Neural cell (in vitro differentiated cells): Measurements from ENCODE around the gene PDE1C. TPM values are rescaled to one million over a fixed set of nuclear protein-coding genes. Genes with fewer than 3 reads are reported as not detected.

Experiments used
- H2AFZ ChIP-seq: fragments of 200-600, 300-800 bp; sonication (generic), shearing (Covaris generic); 2 replicates; pipeline ENCODE4 v1.6.0; 2014; ENCODE audit warnings: low read depth, mild to moderate bottlenecking, antibody characterized with exemption, low read length, moderate library complexity
- H3F3A ChIP-seq: fragments of 200-600 bp; shearing (Covaris generic); 2 replicates; pipeline ENCODE4 v1.6.1; 2016; ENCODE audit warnings: mild to moderate bottlenecking, moderate library complexity, mixed read lengths, antibody characterized with exemption, low read length; ENCODE audit not compliant: insufficient read depth, poor library complexity, severe bottlenecking
- H3K27ac ChIP-seq: fragments of 200-600, 300-800 bp; sonication (generic), shearing (Covaris generic); 2 replicates; pipeline ENCODE4 v1.5.1; 2014; ENCODE audit warnings: mild to moderate bottlenecking, low read length, moderate library complexity
- H3K27me3 ChIP-seq: fragments of 300-800, 200-600 bp; sonication (generic), shearing (Covaris generic); 2 replicates; pipeline ENCODE4 v1.6.0; 2014; ENCODE audit warnings: mild to moderate bottlenecking, low read depth, low read length, moderate library complexity; ENCODE audit not compliant: insufficient read depth
- H3K36me3 ChIP-seq: fragments of 300-800, 200-600 bp; sonication (generic), shearing (Covaris generic); 2 replicates; pipeline ENCODE4 v1.5.1; 2014; ENCODE audit warnings: mild to moderate bottlenecking, antibody characterized with exemption, low read length, moderate library complexity; ENCODE audit not compliant: insufficient read depth
- H3K4me2 ChIP-seq: fragments of 300-800, 200-600 bp; sonication (generic), shearing (Covaris generic); 2 replicates; pipeline ENCODE4 v1.6.0; 2014; ENCODE audit warnings: mild to moderate bottlenecking, low read length
- H3K4me3 ChIP-seq: fragments of 300-800, 200-600 bp; sonication (generic), shearing (Covaris generic); 2 replicates; pipeline ENCODE4 v1.5.1; 2014; ENCODE audit warnings: mild to moderate bottlenecking, low read length, moderate library complexity
- H3K79me2 ChIP-seq: fragments of 200-600 bp; shearing (Covaris generic); replicated peaks from 2 replicates; pipeline ENCODE4 v1.6.0; 2014; ENCODE audit warnings: mild to moderate bottlenecking, low read length, moderate library complexity; ENCODE audit not compliant: insufficient read depth
- H3K9ac ChIP-seq: fragments of 300-800, 200-600 bp; sonication (generic), shearing (Covaris generic); 2 replicates; pipeline ENCODE4 v1.6.1; 2016; ENCODE audit warnings: mild to moderate bottlenecking, low read length, mixed read lengths
- H3K9me2 ChIP-seq: fragments of 200-600 bp; shearing (Covaris generic); 2 replicates; pipeline ENCODE4 v1.6.1; 2016; ENCODE audit warnings: mild to moderate bottlenecking, low read length, mixed read lengths; ENCODE audit not compliant: insufficient read depth
- H3K9me3 ChIP-seq: fragments of 200-600, 300-800 bp; sonication (generic), shearing (Covaris generic); 2 replicates; pipeline ENCODE4 v1.6.1; 2016; ENCODE audit warnings: mild to moderate bottlenecking, mixed run types, low read length, moderate library complexity, mixed read lengths
- H4K20me1 ChIP-seq: fragments of 200-600 bp; shearing (Covaris generic); 2 replicates; pipeline ENCODE4 v1.6.1; 2016; ENCODE audit warnings: mild to moderate bottlenecking, mixed run types; ENCODE audit not compliant: insufficient read depth
- CTCF ChIP-seq: fragments of 450-650 bp; IDR thresholded peaks from 2 replicates; pipeline ENCODE4 v1.5.1; 2014; ENCODE audit warnings: antibody characterized with exemption, mild to moderate bottlenecking, moderate library complexity; ENCODE audit not compliant: poor library complexity, severe bottlenecking
- EP300 ChIP-seq: fragments of 450-650 bp; conservative IDR thresholded peaks from 2 replicates; pipeline ENCODE4 v1.6.1; 2014; ENCODE audit warnings: antibody characterized with exemption, mild to moderate bottlenecking, moderate library complexity; ENCODE audit not compliant: poor library complexity, severe bottlenecking
- EZH2 ChIP-seq: fragments of 200-600, 300-800 bp; shearing (Covaris generic), sonication (generic); IDR thresholded peaks from 2 replicates; pipeline ENCODE4 v1.6.1; 2014; ENCODE audit warnings: antibody characterized with exemption, low read length, borderline replicate concordance, mild to moderate bottlenecking; ENCODE audit not compliant: insufficient read depth, poor library complexity, severe bottlenecking
- MXI1 ChIP-seq: fragments of 450-650 bp; conservative IDR thresholded peaks from 2 replicates; pipeline ENCODE4 v1.6.1; 2014; ENCODE audit warnings: antibody characterized with exemption, mild to moderate bottlenecking; ENCODE audit not compliant: poor library complexity, severe bottlenecking
- POLR2AphosphoS5 ChIP-seq: IDR thresholded peaks from 2 replicates; pipeline ENCODE4 v1.6.1; 2012
- RAD21 ChIP-seq: fragments of 450-650 bp; conservative IDR thresholded peaks from 2 replicates; pipeline ENCODE4 v1.6.1; 2014; ENCODE audit warnings: antibody characterized with exemption, mild to moderate bottlenecking, moderate library complexity
- REST ChIP-seq: IDR thresholded peaks from 2 replicates; pipeline ENCODE4 v1.6.1; 2012; ENCODE audit warnings: borderline replicate concordance
- SMC3 ChIP-seq: fragments of 450-650 bp; conservative IDR thresholded peaks from 2 replicates; pipeline ENCODE4 v1.6.1; 2014; ENCODE audit warnings: antibody characterized with exemption, mild to moderate bottlenecking, moderate library complexity; ENCODE audit not compliant: poor library complexity
- TAF1 ChIP-seq: IDR thresholded peaks from 2 replicates; pipeline ENCODE4 v1.6.1; 2012; ENCODE audit warnings: low read depth
- polyA plus RNA-seq: library from polyadenylated mRNA; depleted of rRNA; stranded (reverse); fragments of >200 nt; gene quantifications from 2 replicates; pipeline ENCODE4 v1.2.3, GENCODE V29; 2014

Gene PDE1C
- polyA plus RNA-seq, 1 donor from 2014 or later, result 6.6 TPM

GRCh38 chr7:32045228-32045627, 25.0 kb downstream of the PDE1C start:
- Histone ChIP-seq H3K79me2 (no peaks in the 10 kb centered on the region), H3K27ac (no peak overlapping the region), H3K4me2 (no peak overlapping the region), H3K36me3 (no peaks in the 10 kb centered on the region), H3K4me3 (no peak overlapping the region), H3K9me3 (no peaks in the 10 kb centered on the region), H4K20me1 (no peaks in the 10 kb centered on the region), H2AFZ (no peak overlapping the region), H3K9ac (no peak overlapping the region), H3K9me2 (no peaks in the 10 kb centered on the region), H3K27me3 (no peaks in the 10 kb centered on the region), H3F3A (no peaks in the 10 kb centered on the region)
- TF ChIP-seq EP300 (no peak), EZH2 (no peak), REST (no peak), RAD21 (no peak), SMC3 (no peak), TAF1 (no peak), POLR2AphosphoS5 (no peak), CTCF (no peak), MXI1 (no peak)

- no peak for TF ChIP-seq SMC3
- no peak for TF ChIP-seq MXI1
- no peak for TF ChIP-seq REST
- no peak for TF ChIP-seq POLR2AphosphoS5
- TF ChIP-seq RAD21, result no peak
- no peak for TF ChIP-seq TAF1
- no peak for TF ChIP-seq EZH2
- TF ChIP-seq CTCF, result no peak
- TF ChIP-seq EP300, result no peak
- no peaks in the 10 kb centered on the region for H3K36me3 ChIP-seq
- no peaks in the 10 kb centered on the region for H3F3A ChIP-seq
- H3K27me3 ChIP-seq, result no peaks in the 10 kb centered on the region
- H3K9me2 ChIP-seq, result no peaks in the 10 kb centered on the region
- H3K9me3 ChIP-seq, result no peaks in the 10 kb centered on the region
- no peak overlapping the region for H3K4me2 ChIP-seq
- no peaks in the 10 kb centered on the region for H4K20me1 ChIP-seq
- H3K4me3 ChIP-seq, result no peak overlapping the region
- H2AFZ ChIP-seq, result no peak overlapping the region
- no peak overlapping the region for H3K27ac ChIP-seq
- H3K9ac ChIP-seq, result no peak overlapping the region
- H3K79me2 ChIP-seq, result no peaks in the 10 kb centered on the region
Measured at GRCh38 chr7:32044739-32045138, 25.5 kb downstream of the PDE1C start.
